HG03575 (cell line): ENCODE results near the gene DDX49.
"Not testable (repeated sequence)": the region's sequence is repeated elsewhere in the genome, so short reads cannot be mapped to it uniquely, and the experiment has no call there.

Experiments used
- ATAC-seq: cut with Tn5 transposase; IDR thresholded peaks from one replicate; pipeline ENCODE4 v1.9.1; 2021; ENCODE audit not compliant: unreplicated experiment, insufficient number of reproducible peaks, low FRiP score; ENCODE audit errors: extremely low read depth

Gene DDX49

DNA sequence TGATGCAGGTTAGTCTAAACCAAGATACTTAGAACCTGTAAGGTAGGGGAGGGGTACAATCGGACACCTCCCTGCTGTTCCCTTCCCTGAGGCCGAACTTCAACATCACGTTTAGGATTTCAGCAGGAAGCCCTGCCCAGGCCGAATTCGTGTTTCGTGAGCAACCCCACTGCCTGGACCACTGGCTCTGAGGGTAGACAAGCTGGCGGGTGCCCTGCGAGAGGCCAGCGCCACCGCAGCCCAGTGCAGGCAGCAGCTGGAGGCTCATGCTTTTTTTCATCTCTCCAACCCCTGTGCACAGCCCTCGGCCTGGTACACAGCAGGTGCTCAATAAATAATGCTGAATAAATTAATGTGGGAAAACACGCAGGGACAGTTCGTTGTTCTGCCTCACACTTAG, 13.8 kb downstream of the DDX49 start:
- no peak for ATAC-seq

DNA sequence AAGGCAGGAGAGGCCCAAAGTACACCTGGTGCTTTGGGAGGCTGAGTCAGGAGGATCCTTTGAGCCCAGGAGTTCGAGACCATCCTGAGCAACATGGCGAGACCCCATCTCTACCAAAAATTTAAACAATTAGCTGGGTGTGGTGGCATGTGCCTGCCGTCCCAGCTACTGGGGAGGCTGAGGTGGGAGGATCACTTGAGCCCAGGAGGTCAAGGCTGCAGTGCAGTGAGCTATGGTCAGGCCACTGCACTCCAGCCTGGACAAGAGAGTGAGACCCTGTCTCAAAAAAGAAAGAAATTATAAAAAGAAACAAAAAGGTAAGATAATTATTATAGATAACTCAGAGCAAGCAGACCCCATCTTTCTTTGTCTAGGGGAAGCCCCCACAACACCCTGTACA, 19.6 kb downstream of the DDX49 start:
- no peak for ATAC-seq

DNA sequence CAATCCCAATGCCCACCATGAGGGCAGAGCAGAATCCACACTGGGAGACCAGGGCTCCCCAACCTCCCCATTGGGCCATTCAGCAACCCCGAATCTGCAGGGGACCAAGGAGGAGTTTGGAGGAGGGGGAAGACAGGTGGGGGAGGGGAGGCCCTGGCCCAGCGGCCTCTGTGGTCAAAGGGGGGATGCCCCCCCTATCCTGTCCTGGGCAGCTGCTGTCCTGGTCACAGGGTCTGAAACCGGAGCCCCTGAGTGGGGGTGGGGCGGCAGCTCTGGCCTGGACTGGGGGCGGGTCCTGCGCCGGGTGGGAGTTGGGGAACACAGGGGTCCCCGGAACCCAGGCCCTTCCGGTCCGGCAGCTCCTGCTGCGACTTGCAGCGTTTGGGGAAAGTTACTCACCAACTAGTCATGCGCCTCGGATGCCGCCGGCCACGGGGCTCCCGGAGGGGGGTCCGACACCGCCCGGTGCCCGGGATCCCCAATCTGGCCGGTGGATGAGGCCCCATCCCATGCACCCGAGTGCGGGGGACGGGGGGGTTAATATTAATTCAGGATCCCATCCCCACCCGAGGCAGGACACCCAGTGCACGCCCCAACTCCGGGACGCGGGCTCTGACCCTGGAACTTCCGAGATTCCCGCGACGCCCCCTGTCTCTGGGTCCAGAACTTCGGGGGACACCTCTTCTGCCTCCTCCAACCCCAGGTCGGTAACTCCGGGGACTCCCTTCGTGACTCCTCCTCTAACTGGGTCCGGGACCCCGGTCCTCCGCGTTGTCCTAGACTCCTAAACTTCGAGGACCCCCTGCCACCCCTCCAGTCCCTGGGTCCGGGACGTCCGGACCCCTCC, 20.6 kb downstream of the DDX49 start:
- ATAC-seq, result no peak

DNA sequence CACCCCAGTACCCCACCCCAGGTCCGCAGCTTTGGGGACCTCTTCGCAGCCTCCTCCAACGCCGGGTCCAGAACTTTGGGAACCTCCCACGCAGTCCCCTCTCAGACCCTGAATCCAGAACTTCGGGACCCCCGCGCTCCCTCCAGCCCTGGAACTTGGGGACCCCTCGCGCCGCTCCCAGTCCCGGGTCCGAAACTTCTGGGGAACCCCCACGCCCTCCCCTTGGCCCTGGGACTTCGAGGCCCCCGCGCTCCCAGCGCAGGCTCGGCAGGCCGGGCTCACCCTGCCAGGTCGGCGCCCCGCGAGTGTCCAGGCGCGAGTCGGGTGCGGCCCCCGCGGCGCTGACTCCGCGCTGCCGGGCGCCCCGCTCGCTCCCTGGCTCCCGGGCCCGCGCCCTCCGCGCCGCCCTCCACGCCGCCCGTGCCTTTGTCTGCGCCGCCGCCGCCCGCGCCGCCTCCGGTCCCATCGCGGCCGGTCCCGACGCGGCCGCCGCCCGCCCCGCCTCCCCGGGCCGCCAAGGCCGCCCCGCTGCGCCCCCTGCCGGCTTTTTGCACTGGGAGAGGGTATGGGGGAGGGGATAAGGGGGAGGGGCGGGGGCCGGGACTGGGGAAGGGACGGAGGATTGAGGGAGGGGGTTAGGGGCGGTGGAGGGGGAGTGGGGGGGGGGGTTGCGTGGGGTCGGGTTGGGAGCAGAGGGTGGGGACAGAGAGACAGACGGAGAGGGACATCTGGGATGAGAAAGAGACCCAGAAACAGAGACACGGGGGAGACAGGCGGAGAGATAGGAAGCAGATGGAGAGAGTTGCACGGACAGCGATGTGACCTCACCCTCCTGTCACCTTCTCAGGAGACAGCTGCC, 21.5 kb downstream of the DDX49 start, which contains the start of gene HOMER3:
HOMER3 (minus strand) TSS at position 449 of the 859 bp plus-strand sequence. CDS start 2,235 bp downstream, outside the sequence.
- no peak for ATAC-seq

DNA sequence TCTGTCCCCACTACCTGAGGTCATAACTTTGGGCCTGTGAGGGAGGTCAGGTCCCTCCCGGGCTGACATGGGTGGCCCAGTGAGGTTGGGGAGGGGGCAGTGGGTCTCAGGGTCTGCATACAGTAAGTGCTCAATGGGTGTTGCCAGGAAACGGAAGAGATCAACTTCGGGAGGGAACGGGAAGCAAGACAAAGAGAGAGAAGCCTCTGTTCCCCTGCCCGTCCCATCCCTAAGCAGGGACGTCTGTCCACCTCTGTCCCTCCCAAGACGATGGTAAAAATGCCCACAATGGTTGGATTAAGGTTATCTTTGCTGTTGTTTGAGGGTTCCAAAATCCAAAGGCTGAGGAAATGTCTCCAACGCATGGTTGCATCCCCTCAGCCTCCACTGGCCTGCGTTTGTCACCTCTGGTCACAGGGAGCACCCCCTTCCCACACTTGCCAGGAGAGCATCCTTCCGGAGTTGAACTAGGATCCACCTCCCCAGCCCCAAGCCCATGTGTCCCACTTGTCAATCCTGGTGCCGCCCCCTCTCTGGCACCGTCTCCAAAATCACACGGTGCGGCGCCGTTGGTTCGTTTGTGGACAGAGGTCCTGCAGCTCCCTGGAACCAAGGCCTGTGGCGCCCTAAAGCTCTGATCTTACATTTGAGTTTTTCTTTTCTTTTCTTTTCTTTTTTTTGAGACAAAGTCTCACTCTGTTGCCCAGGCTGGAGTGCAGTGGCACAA, 22.3 kb downstream of the DDX49 start:
- ATAC-seq, result no peak

DNA sequence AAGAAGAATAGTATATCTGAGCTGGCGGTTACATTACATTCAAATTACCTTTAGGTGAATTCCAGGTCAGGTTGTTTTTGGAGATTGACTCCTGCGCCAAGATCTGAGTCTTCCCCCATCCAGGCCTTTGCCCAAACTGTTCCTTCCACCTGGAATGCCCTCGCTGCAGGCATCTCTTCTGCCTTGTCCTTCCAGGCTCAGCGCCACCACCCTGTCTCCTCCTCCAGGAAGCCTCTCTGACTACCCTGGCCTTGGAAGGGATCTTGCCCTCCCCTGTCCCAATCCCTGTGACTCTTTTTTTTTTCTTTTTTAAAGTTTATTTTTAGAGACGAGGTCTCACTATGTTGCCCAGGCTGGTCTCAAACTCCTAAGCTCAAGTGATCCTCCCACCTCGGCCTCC, 23.2 kb downstream of the DDX49 start:
- no peak for ATAC-seq

DNA sequence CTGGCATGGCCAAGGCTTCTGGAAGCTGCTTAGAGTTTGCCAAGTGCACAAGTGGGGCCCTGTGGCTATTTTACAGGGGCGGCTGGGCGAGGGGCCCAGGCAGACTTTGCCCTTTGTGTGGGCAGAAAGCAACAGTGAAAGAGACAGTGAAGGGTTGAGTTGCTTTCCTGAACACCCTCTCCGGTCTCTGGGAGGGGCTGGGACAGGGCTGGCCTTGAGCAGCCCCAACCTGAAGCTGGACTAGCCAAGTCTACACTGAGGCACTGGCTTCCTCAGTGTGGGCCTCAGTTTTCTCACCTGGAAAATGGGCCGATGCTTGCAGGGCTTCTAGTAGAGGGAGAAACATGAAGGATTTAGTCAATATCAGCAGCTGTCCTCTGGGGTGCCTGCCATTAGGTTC, 23.9 kb downstream of the DDX49 start:
- no peak for ATAC-seq

DNA sequence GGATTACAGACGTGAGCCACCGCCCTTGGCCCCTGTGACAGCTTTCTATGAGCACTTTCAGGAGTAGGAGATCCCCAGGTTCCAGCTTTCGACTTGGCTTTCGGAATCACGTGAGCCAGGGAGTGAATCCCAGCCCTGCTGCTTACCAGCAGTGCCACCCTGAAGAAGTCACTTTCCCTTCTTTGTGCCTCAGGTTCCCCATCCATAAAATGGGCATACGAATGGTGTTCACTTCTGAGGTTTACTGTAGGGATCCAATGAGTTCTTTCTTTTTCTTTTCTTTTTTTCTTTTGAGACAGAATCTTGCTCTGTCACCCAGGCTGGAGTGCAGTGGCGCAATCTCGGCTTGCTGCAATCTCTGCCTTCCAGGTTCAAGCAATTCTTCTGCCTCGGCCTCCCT, 25.8 kb downstream of the DDX49 start:
- ATAC-seq, result no peak

DNA sequence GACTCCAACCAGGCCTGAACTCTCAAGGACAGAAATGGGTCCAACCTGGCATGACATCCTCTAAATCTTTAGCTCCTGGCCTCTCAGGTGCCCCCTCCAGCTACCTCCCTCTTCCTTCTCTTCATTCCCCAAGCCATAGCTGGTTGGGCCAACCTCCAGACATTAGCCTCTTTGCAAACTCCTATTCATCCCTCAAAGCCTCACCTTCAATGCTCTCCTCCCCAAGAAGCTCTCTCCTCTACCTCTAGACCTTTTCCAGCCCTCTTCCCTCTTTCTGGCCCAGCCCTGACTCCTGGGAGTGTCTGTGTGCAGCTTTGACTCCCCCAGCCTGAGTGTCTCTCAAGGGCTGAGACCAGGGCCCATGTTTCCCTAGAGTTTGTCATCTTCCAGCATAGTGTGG, 26.8 kb downstream of the DDX49 start:
- no peak for ATAC-seq

DNA sequence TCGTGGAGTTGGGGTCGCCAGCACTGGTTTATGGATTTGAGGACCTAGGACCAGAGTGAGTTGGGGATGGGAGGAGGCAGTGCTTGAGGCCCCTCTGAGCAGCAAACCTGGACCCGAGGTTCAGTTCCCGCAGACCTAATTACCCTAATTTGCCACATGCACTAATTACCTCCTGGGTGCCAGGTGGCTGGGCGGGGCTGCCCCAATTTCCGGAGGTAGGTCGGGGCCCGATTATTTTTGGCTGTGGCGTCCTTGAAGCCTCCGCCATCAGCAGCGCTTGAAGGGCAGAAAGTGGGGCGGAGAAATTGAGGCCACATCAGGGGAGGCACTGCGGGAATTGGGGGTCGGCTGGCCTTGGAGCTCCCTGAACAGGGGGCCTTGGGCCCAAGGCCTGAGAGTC, 27.4 kb downstream of the DDX49 start:
- no peak for ATAC-seq

DNA sequence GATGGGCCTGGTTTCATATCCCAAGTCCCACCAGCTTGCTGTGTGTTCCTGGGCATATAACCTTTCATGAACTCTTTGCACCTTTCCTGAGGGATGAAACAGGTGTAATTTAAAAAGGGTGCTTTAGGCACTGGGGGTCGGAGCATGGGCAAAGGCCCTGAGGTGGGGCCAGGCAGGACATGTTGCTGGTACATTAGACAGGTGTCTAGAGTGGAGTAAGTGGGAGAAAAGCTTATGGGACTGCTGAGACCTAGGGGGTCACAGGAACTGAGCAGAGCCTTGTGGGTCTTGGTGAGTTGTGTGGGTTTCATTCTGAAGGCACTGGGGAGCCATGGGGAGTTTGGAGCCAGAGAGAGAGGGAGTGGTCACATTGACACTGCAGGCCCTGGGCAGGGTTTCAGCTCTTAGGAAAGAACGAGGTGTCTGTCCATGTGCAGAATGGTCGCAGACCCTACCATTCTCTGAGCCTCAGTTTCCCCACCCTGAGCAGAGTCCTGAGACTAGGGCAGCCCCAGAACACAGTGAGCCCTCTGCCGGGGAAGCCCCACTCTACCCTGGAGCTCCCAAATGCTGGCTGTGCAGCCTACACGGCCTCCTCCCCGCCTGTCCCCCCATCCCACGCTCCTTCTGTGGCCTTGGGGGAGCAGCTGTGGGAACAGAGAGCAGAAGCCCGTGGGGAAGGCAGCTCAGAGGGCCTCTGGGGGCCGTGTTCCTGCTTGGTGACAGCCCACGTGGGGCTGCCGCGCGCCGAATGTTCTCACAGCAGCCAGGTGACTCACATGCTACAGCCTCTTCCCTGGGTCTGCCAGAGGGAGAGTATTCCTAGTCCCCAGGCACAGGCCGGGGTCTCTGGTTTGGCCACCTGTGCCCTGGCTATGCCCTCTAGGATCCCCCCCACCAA, 28.8 kb downstream of the DDX49 start:
- no peak for ATAC-seq

DNA sequence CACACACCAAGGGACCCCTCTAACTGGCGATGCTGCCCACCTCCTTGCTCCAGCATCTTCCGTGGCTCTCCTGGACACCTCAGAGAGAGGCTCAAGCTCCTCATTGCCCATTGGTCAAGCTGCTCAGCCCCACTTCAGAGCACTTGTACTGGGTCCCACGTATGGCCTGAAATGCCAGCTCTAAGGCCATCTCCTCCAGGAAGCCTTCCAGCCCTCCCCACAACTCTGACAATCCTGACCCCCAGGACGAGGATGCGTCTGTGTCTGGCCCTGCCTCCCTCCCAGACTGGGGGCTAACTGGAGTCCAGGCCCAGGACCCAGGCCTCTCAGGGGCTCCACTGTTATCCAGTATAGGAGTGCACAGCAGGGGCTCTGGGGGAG, 29.5 kb downstream of the DDX49 start:
- ATAC-seq, result no peak

DNA sequence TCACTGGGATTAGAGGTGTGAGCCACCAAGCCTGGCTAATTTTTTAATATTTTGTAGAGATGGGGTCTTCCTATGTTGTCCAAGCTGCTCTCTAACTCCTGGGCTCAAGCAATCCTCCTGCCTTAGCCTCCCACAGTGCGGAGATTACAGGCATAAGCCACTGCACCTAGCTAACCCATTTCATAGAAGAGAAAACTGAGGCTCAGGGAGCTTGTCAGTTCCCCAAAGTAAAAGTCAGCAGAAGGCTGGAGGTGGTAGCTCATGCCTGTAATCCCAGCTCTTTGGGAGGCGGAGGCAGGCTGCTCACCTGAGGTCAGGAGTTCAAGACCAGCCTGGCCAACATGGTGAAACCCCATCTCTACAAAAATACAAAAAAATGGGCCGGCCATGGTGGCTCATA, 30.3 kb downstream of the DDX49 start:
- ATAC-seq, result no peak

DNA sequence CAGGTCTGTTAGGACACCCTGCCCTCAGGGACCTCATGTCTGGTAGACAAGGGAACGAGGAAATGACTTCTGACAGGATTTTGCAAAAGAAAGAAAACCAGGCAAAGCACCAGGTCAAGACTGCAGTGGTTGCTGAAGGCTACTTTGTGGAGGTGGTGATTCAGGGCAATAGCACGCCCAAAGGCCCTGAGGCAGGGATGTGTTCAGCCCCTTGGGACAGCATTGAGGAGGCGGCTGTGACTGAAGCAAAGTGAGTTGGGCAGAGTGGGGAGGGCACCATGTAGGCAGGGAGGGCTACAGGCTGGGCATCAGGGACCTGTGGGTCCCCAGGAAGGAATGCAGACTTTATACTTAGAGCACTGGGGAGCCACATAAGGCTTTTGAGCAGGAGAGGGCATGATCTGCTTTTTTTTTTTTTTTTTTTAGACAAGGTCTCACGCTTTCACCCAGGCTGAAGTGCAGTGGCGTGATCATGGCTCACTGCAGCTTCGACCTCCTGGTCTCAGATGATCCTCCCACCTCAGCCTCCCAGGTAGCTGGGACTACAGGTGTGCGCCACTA, 32.3 kb downstream of the DDX49 start:
- ATAC-seq, result no peak

DNA sequence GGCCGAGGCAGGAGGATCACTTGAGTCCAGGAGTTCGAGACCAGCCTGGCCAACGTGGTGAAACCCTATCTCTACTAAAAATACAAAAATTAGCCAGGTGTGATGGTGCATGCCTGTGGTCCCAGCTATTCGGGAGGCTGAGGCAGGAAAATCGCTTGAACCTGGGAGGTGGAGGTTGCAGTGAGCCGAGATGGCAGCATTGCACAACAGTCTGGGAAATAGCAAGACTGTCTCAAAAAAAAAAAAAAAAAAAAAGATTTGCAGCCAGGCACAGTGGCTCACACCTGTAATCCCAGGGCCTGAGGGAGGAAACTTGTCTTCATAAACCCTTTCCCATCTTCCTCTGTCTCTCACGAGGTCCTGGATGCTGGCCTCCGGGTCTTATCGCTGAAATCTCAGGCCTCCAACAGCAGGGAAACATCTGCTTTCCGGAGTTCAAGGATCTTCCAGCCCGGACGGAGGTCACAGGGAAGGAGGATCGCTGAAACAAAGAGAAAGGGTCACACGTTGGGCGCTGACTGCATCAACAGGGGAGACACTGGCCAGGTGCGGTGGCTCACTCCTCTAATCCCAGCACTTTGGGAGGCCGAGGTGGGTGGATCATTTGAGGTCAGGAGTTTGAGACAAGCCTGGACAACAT, 33.0 kb downstream of the DDX49 start:
- ATAC-seq, result not testable (repeated sequence)

DNA sequence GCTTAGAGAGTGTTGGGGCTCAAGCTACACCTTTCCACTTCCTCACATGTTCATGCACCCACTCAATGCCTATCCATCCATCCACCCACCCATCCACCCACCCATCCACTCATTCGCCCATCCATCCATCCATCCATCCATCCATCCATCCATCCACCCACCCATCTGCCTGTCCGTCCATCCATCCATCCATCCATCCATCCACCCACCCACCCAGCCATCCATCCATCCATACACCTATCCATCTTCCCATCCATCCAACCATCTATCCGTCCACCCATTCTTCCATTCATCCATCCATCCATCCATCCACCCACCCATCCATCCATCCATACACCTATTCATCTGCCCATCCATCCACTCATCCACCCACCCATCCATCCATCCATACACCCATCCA, 34.6 kb downstream of the DDX49 start:
- ATAC-seq, result no peak

DNA sequence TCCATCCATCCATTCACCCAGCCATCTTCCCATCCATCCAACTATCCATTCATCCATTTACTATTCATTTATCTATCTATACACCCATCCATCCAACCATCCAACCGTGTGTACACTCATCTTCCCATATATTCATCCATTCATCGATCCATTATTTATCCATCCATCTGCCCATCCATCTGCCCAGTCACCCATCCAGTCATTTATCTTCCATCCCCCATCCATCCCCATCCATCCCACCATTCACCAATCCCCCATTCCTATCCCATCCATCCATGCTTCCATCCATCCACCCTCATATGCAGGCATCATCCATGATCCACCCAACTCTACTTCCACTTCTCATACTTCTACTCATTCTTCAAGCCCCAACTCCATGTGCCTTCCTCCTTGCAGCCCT, 35.5 kb downstream of the DDX49 start:
- no peak for ATAC-seq

DNA sequence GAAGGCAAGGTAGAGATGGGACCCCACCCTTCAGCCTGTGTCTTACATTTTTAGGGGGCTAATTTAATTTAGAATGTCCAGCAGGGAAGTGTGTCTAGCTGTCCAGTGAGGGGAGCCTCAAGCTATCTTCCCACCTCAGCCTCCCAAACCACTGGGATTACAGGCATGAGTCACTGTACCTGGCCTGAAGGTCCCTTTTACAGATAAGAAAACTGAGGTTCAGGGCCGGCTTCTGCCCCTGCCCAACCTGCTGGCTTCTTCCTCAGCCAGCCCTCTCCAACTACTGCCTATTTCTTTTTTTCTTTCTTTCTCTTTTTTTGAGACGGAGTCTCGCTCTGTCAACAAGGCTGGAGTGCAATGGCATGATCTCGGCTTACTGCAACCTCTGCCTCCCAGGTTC, 40.9 kb downstream of the DDX49 start:
- no peak for ATAC-seq
